H9 (cell line): ENCODE results near the gene STS. TPM values are rescaled to one million over a fixed set of nuclear protein-coding genes. Genes with fewer than 3 reads are reported as not detected.
A peak's percentile ranks its signal among the peaks of the same experiment; 100 is the strongest.

Experiments
- DNase-seq: peaks from one replicate; pipeline ENCODE4 v3.0.0-alpha.2; 2017
- H2AFZ ChIP-seq: one replicate; pipeline ENCODE4 v1.6.1; 2013; ENCODE audit warnings: mild to moderate bottlenecking, low read length, control low read depth, moderate library complexity
- H2AK5ac ChIP-seq: 2 replicates; pipeline ENCODE4 v1.6.1; 2013; ENCODE audit warnings: low read length, control low read depth, mixed read lengths; ENCODE audit not compliant: insufficient read length
- H2BK120ac ChIP-seq: one replicate; pipeline ENCODE4 v1.6.1; 2013; ENCODE audit warnings: low read depth, mild to moderate bottlenecking, low read length, control low read depth, inconsistent platforms; ENCODE audit not compliant: poor library complexity, severe bottlenecking
- H2BK12ac ChIP-seq: 2 replicates; pipeline ENCODE4 v1.6.1; 2013; ENCODE audit warnings: low read length, control low read depth, mixed read lengths, low read depth; ENCODE audit not compliant: insufficient read length
- H2BK15ac ChIP-seq: 2 replicates; pipeline ENCODE4 v1.6.1; 2013; ENCODE audit warnings: low read depth, low read length, control low read depth
- H2BK20ac ChIP-seq: one replicate; pipeline ENCODE4 v1.6.1; 2013; ENCODE audit warnings: low read depth, mild to moderate bottlenecking, low read length, control low read depth, inconsistent platforms; ENCODE audit not compliant: poor library complexity, severe bottlenecking
- H2BK5ac ChIP-seq: 2 replicates; pipeline ENCODE4 v1.6.1; 2013; ENCODE audit warnings: low read length, control low read depth, mixed read lengths; ENCODE audit not compliant: insufficient read length
- H3K14ac ChIP-seq: 2 replicates; pipeline ENCODE4 v1.6.1; 2013; ENCODE audit warnings: low read length, control low read depth; ENCODE audit not compliant: insufficient read depth
- H3K18ac ChIP-seq: 2 replicates; pipeline ENCODE4 v1.6.1; 2013; ENCODE audit warnings: low read depth, mild to moderate bottlenecking, mixed read lengths, low read length, control low read depth; ENCODE audit not compliant: insufficient read length
- H3K23ac ChIP-seq: 2 replicates; pipeline ENCODE4 v1.6.1; 2013; ENCODE audit warnings: low read length, control low read depth, mixed read lengths, low read depth; ENCODE audit not compliant: insufficient read length
- H3K23me2 ChIP-seq: 2 replicates; pipeline ENCODE4 v1.6.1; 2013; ENCODE audit warnings: low read depth, mild to moderate bottlenecking, mixed read lengths, low read length, control low read depth; ENCODE audit not compliant: insufficient read length, poor library complexity, severe bottlenecking
- H3K27ac ChIP-seq: 2 replicates; pipeline ENCODE4 v1.5.1; 2013; ENCODE audit warnings: low read length, control low read depth, mixed read lengths, low read depth; ENCODE audit not compliant: insufficient read length
- H3K27me3 ChIP-seq: 2 replicates; pipeline ENCODE4 v1.6.1; 2013; ENCODE audit warnings: low read length, control low read depth, inconsistent platforms; ENCODE audit not compliant: insufficient read depth
- H3K4ac ChIP-seq: 2 replicates; pipeline ENCODE4 v1.6.1; 2013; ENCODE audit warnings: low read depth, mild to moderate bottlenecking, control low read depth, inconsistent platforms, low read length, moderate library complexity
- H3K4me1 ChIP-seq: 2 replicates; pipeline ENCODE4 v1.6.1; 2013; ENCODE audit warnings: low read length, control low read depth, inconsistent platforms; ENCODE audit not compliant: insufficient read depth
- H3K4me2 ChIP-seq: 2 replicates; pipeline ENCODE4 v1.6.1; 2013; ENCODE audit warnings: low read length, control low read depth, mixed read lengths; ENCODE audit not compliant: insufficient read length, insufficient read depth
- H3K56ac ChIP-seq: 2 replicates; pipeline ENCODE4 v1.6.1; 2013; ENCODE audit warnings: low read depth, mild to moderate bottlenecking, mixed read lengths, low read length, control low read depth; ENCODE audit not compliant: insufficient read length
- H3K79me1 ChIP-seq: 2 replicates; pipeline ENCODE4 v1.6.1; 2013; ENCODE audit warnings: low read depth, mild to moderate bottlenecking, moderate library complexity, low read length, control low read depth, inconsistent platforms; ENCODE audit not compliant: insufficient read depth, poor library complexity, severe bottlenecking
- H3K79me2 ChIP-seq: 2 replicates; pipeline ENCODE4 v1.6.1; 2013; ENCODE audit warnings: low read length, control low read depth, inconsistent platforms; ENCODE audit not compliant: insufficient read depth
- H3K9ac ChIP-seq: 2 replicates; pipeline ENCODE4 v1.6.1; 2013; ENCODE audit warnings: low read length, control low read depth, mixed read lengths; ENCODE audit not compliant: insufficient read length; ENCODE audit errors: extremely low read depth
- H3K9me3 ChIP-seq: one replicate; pipeline ENCODE4 v1.6.1; 2013; ENCODE audit warnings: low read depth, low read length, inconsistent platforms; ENCODE audit not compliant: control insufficient read depth
- H3T11ph ChIP-seq: one replicate; pipeline ENCODE4 v1.6.1; 2013; ENCODE audit warnings: mild to moderate bottlenecking, low read length, control low read depth, inconsistent platforms
- H4K20me1 ChIP-seq: one replicate; pipeline ENCODE4 v1.6.1; 2013; ENCODE audit not compliant: control insufficient read depth, insufficient read length, insufficient read depth
- H4K5ac ChIP-seq: 2 replicates; pipeline ENCODE4 v1.6.1; 2013; ENCODE audit warnings: low read depth, mild to moderate bottlenecking, mixed read lengths, low read length, control low read depth; ENCODE audit not compliant: insufficient read length
- H4K8ac ChIP-seq: replicated peaks from 2 replicates; pipeline ENCODE4 v1.6.1; 2013; ENCODE audit warnings: low read length, control low read depth, mixed read lengths, low read depth; ENCODE audit not compliant: insufficient read length
- H4K91ac ChIP-seq: 2 replicates; pipeline ENCODE4 v1.6.1; 2013; ENCODE audit warnings: low read depth, mild to moderate bottlenecking, moderate library complexity, mixed read lengths, low read length, control low read depth; ENCODE audit not compliant: insufficient read length
- H3K27ac Mint-ChIP-seq, 3 experiments: 2 replicates in 2 of 3; 3 replicates in 1 of 3; pipeline ENCODE4 v1.8.0; 2020 to 2021; ENCODE audit warnings: mixed read lengths in 3 of 3, mild to moderate bottlenecking in 1 of 3, moderate library complexity in 1 of 3
- H3K27me3 Mint-ChIP-seq: 2 replicates; pipeline ENCODE4 v1.8.0; 2021; ENCODE audit warnings: low read depth, mild to moderate bottlenecking, moderate library complexity, mixed read lengths
- H3K36me3 Mint-ChIP-seq, 3 experiments: 2 replicates in 2 of 3; 3 replicates in 1 of 3; pipeline ENCODE4 v1.8.0; 2020 to 2021; ENCODE audit warnings: low read depth in 3 of 3, mixed read lengths in 3 of 3; ENCODE audit not compliant: insufficient read depth in 1 of 3
- H3K4me1 Mint-ChIP-seq, 2 experiments: 2 replicates each; pipeline ENCODE4 v1.8.0; 2020; ENCODE audit warnings: mixed read lengths in 2 of 2
- H3K4me3 Mint-ChIP-seq, 2 experiments: 2 replicates in 1 of 2; 3 replicates in 1 of 2; pipeline ENCODE4 v1.8.0; 2020 to 2021; ENCODE audit warnings: mild to moderate bottlenecking in 2 of 2, mixed read lengths in 2 of 2, moderate library complexity in 1 of 2
- H3K9me3 Mint-ChIP-seq, 2 experiments: 2 replicates in 1 of 2; 3 replicates in 1 of 2; pipeline ENCODE4 v1.8.0; 2020; ENCODE audit warnings: mild to moderate bottlenecking in 2 of 2, mixed read lengths in 2 of 2, moderate library complexity in 1 of 2
- CTCF ChIP-seq: fragments of 200-600 bp; sonication (generic); conservative IDR thresholded peaks from 3 replicates; pipeline ENCODE4 v1.8.0; 2021; ENCODE audit warnings: antibody characterized with exemption, mild to moderate bottlenecking
- WGBS: extraction: QIAGEN DNeasy Blood & Tissue Kit; methylation state at CpG from one replicate; pipeline ENCODE4 v1.1.7; 2013; ENCODE audit warnings: missing lambda C conversion rate, low lambda C conversion rate, mixed read lengths; ENCODE audit not compliant: insufficient read length; ENCODE audit errors: extremely low coverage; 5-methylcytosine and 5-hydroxymethylcytosine counted together
- total RNA-seq: library from RNA; stranded (reverse); gene quantifications from 2 replicates; pipeline ENCODE4 v1.2.1, GENCODE V29; 2021

Gene STS
- total RNA-seq, 1 experiment from 2014 or later = 3.6 TPM

- H3K36me3 Mint-ChIP-seq = peaks cover 14 to 20% (median 15%) of the 10 kb centered on the region in 3 experiments
- Histone ChIP-seq H3K23me2 (no peaks in the 10 kb centered on the region), H2AFZ (no peak overlapping the region), H3K56ac (no peak overlapping the region), H2BK12ac (no peak overlapping the region), H4K20me1 (no peaks in the 10 kb centered on the region), H2BK15ac (no peak overlapping the region), H3K4me2 (no peak overlapping the region), H2AK5ac (no peak overlapping the region), H4K91ac (no peak overlapping the region), H3K9ac (no peak overlapping the region), H2BK5ac (no peak overlapping the region), H3K27ac (no peak overlapping the region), H3K79me1 (no peaks in the 10 kb centered on the region), H3K9me3 (no peaks in the 10 kb centered on the region), H3K4me1 (peaks cover 2% of the 10 kb centered on the region; the same call in 1 of the 2 replicates), H3T11ph (no peak overlapping the region), H2BK120ac (no peak overlapping the region), H3K79me2 (peaks cover 3% of the 10 kb centered on the region; the same call in 1 of the 2 replicates), H4K5ac (no peak overlapping the region), H3K14ac (no peak overlapping the region), H3K18ac (no peak overlapping the region), H3K23ac (no peak overlapping the region), H3K4ac (no peak overlapping the region), H2BK20ac (no peak overlapping the region), H3K27me3 (no peaks in the 10 kb centered on the region), H4K8ac (no peak overlapping the region)
- H3K4me1 Mint-ChIP-seq = peaks cover 36 to 39% of the 10 kb centered on the region in 2 experiments
- peak; percentile 60 for DNase-seq
- no peaks in the 10 kb centered on the region for H3K27me3 Mint-ChIP-seq
- peak overlapping the region in 2 of 3 experiments; percentile 7 to 46; a peak in 5 of 7 replicates for H3K27ac Mint-ChIP-seq
- WGBS = no CpG with 5 or more reads among the region's 3 CpGs
- H3K9me3 Mint-ChIP-seq = peaks cover 0 to 8% of the 10 kb centered on the region in 2 experiments; a peak in 2 of 5 replicates
- H3K4me3 Mint-ChIP-seq = peak overlapping the region in 1 of 2 experiments; percentile 3; a peak in 1 of 5 replicates
- no peak for TF ChIP-seq CTCF
These were observed 29.9 kb upstream of the STS start for GRCh38 chrX:7117587-7117986.
